PC-3 (cell line): Measurements from ENCODE around the gene OLFM2.

ENCODE experiments used
- CTCF ChIP-seq: fragments of 300-600 bp; sonication (generic); conservative IDR thresholded peaks from 2 replicates; pipeline ENCODE4 v1.5.1; 2017; ENCODE audit warnings: antibody characterized with exemption, low read depth, mild to moderate bottlenecking, low read length
- EZH2 ChIP-seq: fragments of 300-600 bp; sonication (generic); IDR thresholded peaks from one replicate; pipeline ENCODE4 v1.6.1; 2017; ENCODE audit warnings: antibody characterized with exemption, mild to moderate bottlenecking, low read length; ENCODE audit not compliant: unreplicated experiment

- TF ChIP-seq CTCF (no peak), EZH2 (no peak)
Measured at GRCh38 chr19:9854282-9854846, 82.0 kb downstream of the OLFM2 start.
